K562 (cell line): Measurements from ENCODE around the gene CLIC3. TPM values are rescaled to one million over a fixed set of nuclear protein-coding genes. Genes with fewer than 3 reads are reported as not detected.
A peak's percentile ranks its signal among the peaks of the same experiment; 100 is the strongest.

ENCODE experiments used
- ATAC-seq: fragments of 200-7000 bp; cut with Tn5 transposase; 3 replicates; pipeline ENCODE4 v1.9.1; 2020; ENCODE audit warnings: moderate library complexity
- BruUV-seq: library from RNA; stranded (reverse); fragments of 400-500 nt; replicated peaks from 2 replicates; lab custom pipeline; 2021; lab: Mats Ljungman, UMichigan
- CTCF ChIA-PET: fragments of 300-600 bp; formaldehyde crosslinking; extraction: SDS; loops from one replicate; lab custom pipeline; 2021; ENCODE audit warnings: low intra/inter-chr PET ratio; lab: Yijun Ruan, JAX
- POLR2A ChIA-PET: fragments of 300-600, 350-650 bp; sonication (Branson Sonifier 250); formaldehyde crosslinking; extraction: SDS; loops from one replicate; lab custom pipeline; 2021; ENCODE audit warnings: antibody characterized with exemption, inconsistent platforms; lab: Yijun Ruan, JAX
- DNase-seq, 4 experiments: peaks; one replicate each; pipeline versions ENCODE4 v3.0.0 to v3.0.0-alpha.2; 2011 to 2018; ENCODE audit warnings: low spot score in 3 of 4, mixed read lengths in 3 of 4; ENCODE audit errors: extremely low read depth in 1 of 4
- FAIRE-seq: peaks from 2 replicates; lab custom pipeline; 2011; peaks lifted over from hg19 to GRCh38; lab: Jason Lieb, UNC
- H2AFZ ChIP-seq: 2 replicates; pipeline ENCODE4 v1.6.0; 2011; ENCODE audit warnings: low read depth, low read length, control low read depth, inconsistent platforms
- H3K27ac ChIP-seq: fragments of 200-600 bp; 3 replicates; pipeline ENCODE4 v1.8.0; 2011; ENCODE audit warnings: low read depth, mild to moderate bottlenecking, control low read depth, inconsistent platforms, low read length, moderate library complexity, mixed read lengths; ENCODE audit errors: extremely low read depth
- H3K27me3 ChIP-seq, 2 experiments: fragments of 300-600 bp in 1 of 2; 2 replicates in 1 of 2; 3 replicates in 1 of 2; pipeline versions ENCODE4 v1.6.0 to v1.8.0; 2011; ENCODE audit warnings: inconsistent platforms in 2 of 2, low read length in 2 of 2, mild to moderate bottlenecking in 1 of 2, mixed read lengths in 1 of 2, moderate library complexity in 1 of 2; ENCODE audit not compliant: control insufficient read depth in 2 of 2, insufficient read depth in 2 of 2
- H3K36me3 ChIP-seq: fragments of 300-600 bp; 3 replicates; pipeline ENCODE4 v1.8.0; 2011; ENCODE audit warnings: mild to moderate bottlenecking, low read length, inconsistent platforms; ENCODE audit not compliant: control insufficient read depth, insufficient read depth
- H3K4me1 ChIP-seq, 2 experiments: fragments of 200-600 bp in 1 of 2; replicated peaks in 1 of 2; 2 replicates in 1 of 2; 3 replicates in 1 of 2; pipeline versions ENCODE4 v1.5.1 to v1.8.0; 2011; ENCODE audit warnings: inconsistent platforms in 2 of 2, low read length in 2 of 2, mild to moderate bottlenecking in 1 of 2, mixed read lengths in 1 of 2, moderate library complexity in 1 of 2; ENCODE audit not compliant: control insufficient read depth in 2 of 2, insufficient read depth in 2 of 2
- H3K4me2 ChIP-seq: 2 replicates; pipeline ENCODE4 v1.6.1; 2011; ENCODE audit warnings: low read length, control low read depth, inconsistent platforms, mixed read lengths; ENCODE audit not compliant: insufficient read depth
- H3K4me3 ChIP-seq: fragments of 200-600 bp; sonication (generic), shearing (Covaris generic); 2 replicates; pipeline ENCODE4 v1.5.1; 2016; ENCODE audit warnings: control low read depth, inconsistent platforms
- H3K79me2 ChIP-seq: fragments of 200-600 bp; 3 replicates; pipeline ENCODE4 v1.8.0; 2011; ENCODE audit warnings: low read length, inconsistent platforms; ENCODE audit not compliant: control insufficient read depth, insufficient read depth
- H3K9ac ChIP-seq, 2 experiments: 2 replicates each; pipeline versions ENCODE4 v1.6.0 to v1.6.1; 2011; ENCODE audit warnings: low read depth in 2 of 2, low read length in 2 of 2, control low read depth in 1 of 2, inconsistent platforms in 1 of 2, mild to moderate bottlenecking in 1 of 2, mixed read lengths in 1 of 2; ENCODE audit not compliant: insufficient read depth in 1 of 2
- H3K9me1 ChIP-seq: one replicate; pipeline ENCODE4 v1.6.0; 2011; ENCODE audit warnings: inconsistent platforms, mild to moderate bottlenecking, low read length, moderate library complexity; ENCODE audit not compliant: control insufficient read depth, insufficient read depth
- H3K9me3 ChIP-seq: replicated peaks from 2 replicates; pipeline ENCODE4 v1.5.1; 2011; ENCODE audit warnings: low read depth, low read length, inconsistent platforms; ENCODE audit not compliant: control insufficient read depth, insufficient read depth
- H4K20me1 ChIP-seq: replicated peaks from 2 replicates; pipeline ENCODE4 v1.6.1; 2011; ENCODE audit warnings: low read length, inconsistent platforms, mixed read lengths; ENCODE audit not compliant: control insufficient read depth, insufficient read depth
- CBX1 ChIP-seq: sonication (generic); IDR thresholded peaks from 2 replicates; pipeline ENCODE4 v1.6.1; 2016; ENCODE audit warnings: antibody characterized with exemption, low read depth, mild to moderate bottlenecking
- MED1 ChIP-seq: sonication (generic); formaldehyde crosslinking; IDR thresholded peaks from 2 replicates; pipeline ENCODE4 v1.8.1; 2023; ENCODE audit warnings: missing genetic modification reagents, borderline replicate concordance
- POLR2G ChIP-seq: fragments of 200-400 bp; formaldehyde crosslinking; IDR thresholded peaks from 2 replicates; pipeline ENCODE4 v1.6.1; 2017; ENCODE audit warnings: low read depth, mild to moderate bottlenecking, antibody characterized with exemption, low read length, moderate library complexity
- PTTG1 ChIP-seq: fragments of 450-650 bp; IDR thresholded peaks from 2 replicates; pipeline ENCODE4 v1.6.1; 2016; ENCODE audit warnings: low read depth, mild to moderate bottlenecking, missing genetic modification characterization, missing compliant biosample characterization
- ZNF23 ChIP-seq: fragments of 250-450 bp; sonication (Bioruptor Pico); IDR thresholded peaks from 2 replicates; pipeline ENCODE4 v1.4.0; 2020; ENCODE audit warnings: mild to moderate bottlenecking
- ZNF584 ChIP-seq: fragments of 200-800 bp; sonication (Bioruptor generic); IDR thresholded peaks from 2 replicates; pipeline ENCODE4 v1.6.1; 2016; ENCODE audit warnings: low read depth, mild to moderate bottlenecking, missing genetic modification characterization, missing compliant biosample characterization
- WGBS: fragments of 100-300 bp; shearing (Covaris generic); methylation state at CpG from one replicate; pipeline ENCODE4 v1.1.6; 2016; ENCODE audit warnings: low coverage, mixed read lengths; ENCODE audit not compliant: insufficient coverage; ENCODE audit errors: missing lambda C conversion rate; 5-methylcytosine and 5-hydroxymethylcytosine counted together
- in situ Hi-C: fragments of 300-500 bp; cut with MboI; formaldehyde crosslinking; loops from 4 replicates; pipeline ENCODE4 v1.15.0; 2018; ENCODE audit warnings: inconsistent platforms, mixed read lengths
- intact Hi-C: fragments of 100-400 bp; cut with micrococcal nuclease; formaldehyde crosslinking; loops from 2 replicates; pipeline ENCODE4 v1.14.2; 2022
- polyA plus RNA-seq, 8 experiments: library from polyadenylated mRNA; depleted of rRNA in 4 of 8; stranded (reverse) in 5 of 8; unstranded in 3 of 8; fragments of >200 nt; fragmentation: Nextera tagmentation in 2 of 8; fragmentation: Illumina TruSeq in 1 of 8; extraction: Ambion mirVana in 2 of 8; extraction: Trizol in 1 of 8; gene quantifications; 2 replicates each; pipeline versions ENCODE4 v1.2.1 to v1.2.3, GENCODE V29; 2011 to 2014; ENCODE audit warnings: inconsistent platforms in 1 of 8, missing spikeins in 1 of 8
- total RNA-seq, 7 experiments: library from RNA; depleted of rRNA in 6 of 7; stranded (reverse); fragments of >200 nt in 6 of 7; fragmentation: Illumina TruSeq in 2 of 7; extraction: Trizol in 2 of 7; gene quantifications; 2 replicates each; pipeline versions ENCODE4 v1.2.1 to v1.2.3, GENCODE V29; 2011 to 2021; ENCODE audit warnings: low replicate concordance in 1 of 7

CLIC3 gene
- total and polyA plus RNA-seq, 9 of the 15 experiments (the other 6 are each of a cell fraction or from before 2014, with no cell fraction given) = 0.27 to 0.29 TPM; not detected in 7

GRCh38 chr9:137020771-137021567 is 24.6 kb upstream of the CLIC3 start:
- FAIRE-seq (no peak), ATAC-seq (no peak), DNase-seq (no peak)
- no peaks in the 10 kb centered on the region for H3K79me2 ChIP-seq
- no TSS peak for BruUV-seq
- no peak overlapping the region for H3K4me2 ChIP-seq
- H3K27me3 ChIP-seq = no peaks in the 10 kb centered on the region
- POLR2A ChIA-PET = no interaction called here
- TF ChIP-seq PTTG1 (no peak), ZNF23 (CRISPR knock-in tag) (no peak), POLR2G (0 out of 2 replicates have a peak, but pooled peaks have one; percentile 21), CBX1 (no peak), MED1 (CRISPR knock-in tag) (0 out of 2 replicates have a peak, but pooled peaks have one; percentile 30), ZNF584 (no peak)
- no peak overlapping the region for H2AFZ ChIP-seq
- H3K4me3 ChIP-seq = no peak overlapping the region
- CTCF ChIA-PET = no interaction called here
- 45% methylated on average over 22 of the region's 32 CpGs for WGBS
- H4K20me1 ChIP-seq = 0 out of 2 replicates have a peak, but pooled peaks cover 5% of the 10 kb centered on the region
- no peak overlapping the region for H3K27ac ChIP-seq
- H3K9me3 ChIP-seq = no peaks in the 10 kb centered on the region
- no peaks in the 10 kb centered on the region for H3K36me3 ChIP-seq
- in situ Hi-C loops (no loop called here), intact Hi-C loops (no loop called here)
- peaks cover 4 to 85% of the 10 kb centered on the region in 2 experiments; a peak in 4 of 5 replicates for H3K4me1 ChIP-seq
- no peaks in the 10 kb centered on the region for H3K9me1 ChIP-seq
- peak overlapping the region in 1 of 2 experiments; percentile 52; a peak in 2 of 4 replicates for H3K9ac ChIP-seq
